Astrocyte of the spinal cord (primary cell): ENCODE measurements around the gene CCDC12.

Experiments
- DNase-seq: peaks from one replicate; pipeline ENCODE4 v3.0.0; 2011; ENCODE audit warnings: low read depth, low spot score
- H3K4me3 ChIP-seq: 2 replicates; pipeline ENCODE4 v1.5.1; 2011; ENCODE audit warnings: low read depth, mild to moderate bottlenecking, low read length, moderate library complexity
- CTCF ChIP-seq: IDR thresholded peaks from 2 replicates; pipeline ENCODE4 v1.5.1; 2012; ENCODE audit warnings: low read depth, mild to moderate bottlenecking, low read length, inconsistent platforms
- in situ Hi-C: cut with HindIII; loops from 2 replicates; pipeline ENCODE4 v1.10.0; 2017; ENCODE audit warnings: low sequenced_read_pairs

Gene CCDC12

GRCh38 chr3:46946856-46947545 is 29.5 kb downstream of the CCDC12 start:
- no peak for DNase-seq
- no peak overlapping the region for H3K4me3 ChIP-seq

DNA sequence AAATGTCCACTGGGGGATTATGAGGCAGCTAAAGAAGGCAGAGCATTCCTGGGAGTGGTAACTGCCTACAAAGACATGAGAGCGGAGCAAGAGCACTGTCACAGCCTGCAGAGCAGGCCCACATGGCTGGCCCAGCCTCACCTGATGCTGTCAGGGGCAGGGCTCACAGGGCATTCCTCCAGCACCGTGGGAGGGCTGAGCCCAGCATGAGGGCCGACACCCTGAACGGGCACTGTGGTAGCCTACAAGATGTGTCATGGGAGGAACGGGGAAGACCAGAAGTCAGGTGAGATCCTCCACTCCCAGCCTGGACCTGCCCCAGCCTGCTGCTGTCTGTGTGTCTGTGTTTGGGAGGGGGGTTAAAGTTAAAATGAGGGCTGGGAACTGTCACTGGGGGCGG is 30.1 kb downstream of the CCDC12 start:
- in situ Hi-C loops, result no loop called here
- H3K4me3 ChIP-seq, result no peak overlapping the region
- no peak for TF ChIP-seq CTCF
- DNase-seq, result no peak

More at GRCh38 chr3:46946856-46947545, 29.5 kb downstream of the CCDC12 start:
- in situ Hi-C loops, result no loop called here
- no peak for TF ChIP-seq CTCF

- TF ChIP-seq CTCF, result no peak
- no peak for DNase-seq
- in situ Hi-C loops, result no loop called here
- no peak overlapping the region for H3K4me3 ChIP-seq
Measured at GRCh38 chr3:46944191-46944590, 32.4 kb downstream of the CCDC12 start.

DNA sequence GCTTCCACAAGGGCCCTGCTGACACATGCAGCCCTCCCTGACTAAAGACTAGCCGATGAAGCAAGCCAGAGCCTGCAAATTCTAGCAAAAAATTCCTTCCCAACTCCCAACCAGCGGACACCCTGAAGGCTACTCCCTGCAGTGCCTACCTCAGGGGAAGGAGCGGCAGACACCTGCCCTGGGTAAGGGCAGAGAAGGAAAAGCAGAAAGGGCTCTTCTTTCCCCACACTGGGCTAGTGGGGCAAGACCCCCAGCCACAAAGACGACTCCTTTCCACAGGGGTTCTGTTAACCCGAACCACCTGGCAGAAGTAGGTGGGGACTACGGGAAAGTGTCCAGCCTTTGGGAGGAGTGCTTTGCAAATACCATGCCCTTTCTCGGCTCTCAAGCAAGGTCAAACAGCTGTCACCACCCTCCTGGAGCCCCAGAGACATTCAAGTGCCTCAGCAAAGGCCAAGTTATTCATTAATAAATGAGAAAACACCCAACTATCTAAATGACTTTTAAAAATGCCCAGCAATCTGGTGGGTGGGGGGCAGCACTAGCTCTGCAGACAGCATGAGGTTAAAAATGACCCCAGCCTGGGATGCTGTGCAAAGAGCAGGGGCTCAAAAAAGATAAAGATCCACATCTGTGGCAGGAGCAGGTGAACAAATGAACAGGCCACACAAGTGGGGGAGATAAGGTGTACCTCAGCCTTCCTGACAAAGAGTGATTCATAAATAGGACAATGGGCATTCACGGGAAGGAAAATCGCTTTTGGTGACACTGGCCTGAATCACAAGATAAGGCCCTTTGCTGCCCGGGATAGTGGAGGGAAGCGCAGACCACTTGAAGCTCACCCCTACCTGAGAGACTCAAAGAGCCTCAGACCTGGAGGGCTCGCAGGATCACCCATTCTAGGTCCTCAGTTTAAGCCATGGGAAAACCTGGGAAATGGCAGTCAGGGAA is 33.0 kb downstream of the CCDC12 start:
- TF ChIP-seq CTCF, result no peak
- H3K4me3 ChIP-seq, result no peak overlapping the region
- in situ Hi-C loops, result no loop called here
- no peak for DNase-seq

DNA sequence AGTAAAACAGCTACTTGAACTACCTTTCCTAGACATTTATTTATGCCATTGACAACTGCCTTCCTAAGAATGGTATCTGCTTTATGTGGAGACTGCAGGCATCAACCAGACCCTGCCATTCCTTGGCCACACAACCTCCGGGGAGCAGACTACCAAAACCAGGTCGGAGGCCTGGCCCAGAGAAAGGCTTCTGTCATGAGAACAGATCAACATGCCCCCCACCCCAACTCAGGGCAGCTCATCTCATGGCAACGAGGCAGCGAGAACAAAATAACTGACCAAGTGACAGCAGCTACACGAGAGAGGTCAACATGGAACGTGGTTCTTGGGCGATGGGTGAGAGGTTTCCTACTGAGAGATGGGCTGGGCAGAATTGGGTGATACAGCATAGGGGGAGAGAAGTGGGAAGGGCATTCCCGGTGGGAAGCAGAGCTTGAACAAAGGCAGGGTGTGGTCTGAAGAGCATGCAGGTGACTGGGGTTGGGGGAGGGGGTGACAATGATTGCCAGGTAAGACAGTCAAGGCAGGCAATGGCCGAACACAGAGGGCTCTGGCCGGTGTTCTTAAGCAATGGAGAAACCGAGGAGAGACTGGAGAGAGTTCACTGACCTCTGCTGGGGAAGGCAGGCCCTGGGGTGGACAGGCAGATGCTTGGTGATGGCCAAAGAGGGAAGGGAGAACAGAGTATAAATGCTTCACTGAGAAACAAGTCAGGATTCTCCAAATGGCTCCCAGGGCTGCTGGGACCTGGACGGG is 33.9 kb downstream of the CCDC12 start:
- no peak for TF ChIP-seq CTCF
- in situ Hi-C loops, result no loop called here
- no peak overlapping the region for H3K4me3 ChIP-seq
- no peak for DNase-seq

- no peak for TF ChIP-seq CTCF
- H3K4me3 ChIP-seq, result no peak overlapping the region
- no peak for DNase-seq
- in situ Hi-C loops, result no loop called here
Measured at GRCh38 chr3:46942076-46942475, 34.5 kb downstream of the CCDC12 start.
